Heart left ventricle (tissue), 13 donors: ENCODE data around the gene CACNG6.

Experiments used
- CTCF ChIP-seq, 12 donors: fragments of 200-600 bp; sonication (generic) in 4 of 12; IDR thresholded peaks; one replicate each; pipeline versions ENCODE4 v1.5.0 to v1.8.0; 2018 to 2022; ENCODE audit warnings: antibody characterized with exemption in 12 of 12, mild to moderate bottlenecking in 5 of 12
- POLR2A ChIP-seq, 2 donors: fragments of 450-650 bp; IDR thresholded peaks; one replicate each; pipeline ENCODE4 v1.6.1; 2017; ENCODE audit warnings: antibody characterized with exemption in 2 of 2, mild to moderate bottlenecking in 2 of 2, moderate library complexity in 2 of 2
- donor health status: ischemic (EF 13 %, LVEDD 7.1; RV severe dilation, severe dysfunction).
- donor health status: DM: no; HTN: yes; CAD: no.
- donor health status: DM: no; HTN: no; CAD: no.
- donor health status: ischemic (EF 25% LVEDD 6.9; RV normal size, moderate dysfunction).
- donor health status: ischemic (EF 25% LVEDD 5.7; RV mildly dilated, moderate dysfunction).
- donor health status: ischemic (EF 35%, LVEDD 5.7; RV mildly dilated, moderate dysfunction).
- donor health status: nonischemic (EF 11% LVEDD 7.7; RV severe dilation, severe dysfunction).
- donor health status: DM: yes; HTN: yes; CAD: no.
- donor health status: PGD.
- donor health status: ischemic (EF 29% LVEDD 5.4; RV normal size, mild dysfunction).
- donor health status: nonischemic (EF 23%, LVEDD 6.1; RV moderate dilation, normal function).

- TF ChIP-seq POLR2A (IDR thresholded peaks at IDR 0.05) (no peak), CTCF (IDR thresholded peaks at IDR 0.05) (no peak)
Measured at GRCh38 chr19:54017261-54017660, 25.8 kb downstream of the CACNG6 start.
